HepG2 (cell line): ENCODE data around the gene SNAI3. TPM values are rescaled to one million over a fixed set of nuclear protein-coding genes. Genes with fewer than 3 reads are reported as not detected.

Experiments used
- ARID5B ChIP-seq: IDR thresholded peaks from 2 replicates; pipeline ENCODE4 v1.4.0; 2020; ENCODE audit warnings: mild to moderate bottlenecking, missing genetic modification reagents
- DBP ChIP-seq: sonication (generic); formaldehyde crosslinking; IDR thresholded peaks from 2 replicates; pipeline ENCODE4 v1.4.0; 2020; ENCODE audit warnings: missing genetic modification reagents; ENCODE audit errors: not compliant biosample characterization
- EP300 ChIP-seq, 3 experiments: sonication (generic) in 1 of 3; formaldehyde crosslinking in 1 of 3; IDR thresholded peaks; 2 replicates each; pipeline versions ENCODE4 v1.5.1 to v1.6.1; 2011 to 2020; ENCODE audit warnings: low read depth in 2 of 3, low read length in 2 of 3, borderline replicate concordance in 1 of 3, improper control_type of control experiment in 1 of 3, mild to moderate bottlenecking in 1 of 3, missing genetic modification reagents in 1 of 3, moderate library complexity in 1 of 3
- JARID2 ChIP-seq: sonication (generic); formaldehyde crosslinking; IDR thresholded peaks from 2 replicates; pipeline ENCODE4 v1.8.1; 2023; ENCODE audit warnings: missing genetic modification reagents, inconsistent platforms; ENCODE audit not compliant: insufficient replicate concordance
- MYPOP ChIP-seq: sonication (generic); formaldehyde crosslinking; IDR thresholded peaks from 2 replicates; pipeline ENCODE4 v1.8.1; 2023; ENCODE audit warnings: mild to moderate bottlenecking, moderate library complexity, missing genetic modification reagents
- POLR2G ChIP-seq: fragments of 200-400 bp; formaldehyde crosslinking; IDR thresholded peaks from 2 replicates; pipeline ENCODE4 v1.6.1; 2018; ENCODE audit warnings: mild to moderate bottlenecking, low read depth, low read length, moderate library complexity
- RARA ChIP-seq: IDR thresholded peaks from 2 replicates; pipeline ENCODE4 v1.6.1; 2016; ENCODE audit warnings: missing genetic modification reagents, missing compliant biosample characterization
- REST ChIP-seq, 2 experiments: IDR thresholded peaks; 2 replicates each; pipeline ENCODE4 v1.6.1; 2011 to 2012; ENCODE audit warnings: low read length in 2 of 2, borderline replicate concordance in 1 of 2, low read depth in 1 of 2, mild to moderate bottlenecking in 1 of 2, moderate library complexity in 1 of 2
- SOX13 ChIP-seq, 3 experiments: fragments of 450-650 bp in 1 of 3; sonication (generic) in 1 of 3; formaldehyde crosslinking in 1 of 3; IDR thresholded peaks in 2 of 3; conservative IDR thresholded peaks in 1 of 3; 2 replicates each; pipeline versions ENCODE4 v1.5.0 to v1.6.1; 2016 to 2020; ENCODE audit warnings: antibody characterized with exemption in 1 of 3, mild to moderate bottlenecking in 1 of 3, missing compliant biosample characterization in 1 of 3, missing genetic modification reagents in 1 of 3, moderate library complexity in 1 of 3
- ZMYM4 ChIP-seq: sonication (generic); formaldehyde crosslinking; IDR thresholded peaks from 2 replicates; pipeline ENCODE4 v1.8.1; 2023; ENCODE audit warnings: mild to moderate bottlenecking, missing genetic modification reagents
- ZNF138 ChIP-seq: sonication (generic); formaldehyde crosslinking; IDR thresholded peaks from 2 replicates; pipeline ENCODE4 v1.5.0; 2020; ENCODE audit warnings: mild to moderate bottlenecking, low read depth, missing genetic modification reagents
- ZNF263 ChIP-seq: sonication (generic); formaldehyde crosslinking; IDR thresholded peaks from 2 replicates; pipeline ENCODE4 v1.4.0; 2020; ENCODE audit warnings: missing genetic modification reagents
- ZNF280B ChIP-seq: sonication (generic); formaldehyde crosslinking; IDR thresholded peaks from 2 replicates; pipeline ENCODE4 v1.5.0; 2020; ENCODE audit warnings: missing genetic modification reagents, mild to moderate bottlenecking, borderline replicate concordance
- ZNF768 ChIP-seq: sonication (generic); formaldehyde crosslinking; IDR thresholded peaks from 2 replicates; pipeline ENCODE4 v1.4.0; 2020; ENCODE audit warnings: missing genetic modification reagents
- ZNF841 ChIP-seq: sonication (generic); formaldehyde crosslinking; IDR thresholded peaks from 2 replicates; pipeline ENCODE4 v1.8.1; 2023; ENCODE audit warnings: missing genetic modification reagents, borderline replicate concordance
- ZSCAN25 ChIP-seq: sonication (generic); formaldehyde crosslinking; IDR thresholded peaks from 2 replicates; pipeline ENCODE4 v1.8.0; 2022; ENCODE audit warnings: mild to moderate bottlenecking, missing genetic modification reagents
- polyA plus RNA-seq, 8 experiments: library from polyadenylated mRNA; depleted of rRNA in 3 of 8; stranded (reverse) in 7 of 8; unstranded in 1 of 8; fragments of >200 nt; fragmentation: Illumina TruSeq in 4 of 8; extraction: Trizol in 4 of 8; gene quantifications; 2 replicates each; pipeline versions ENCODE4 v1.2.1 to v1.2.3, GENCODE V29; 2011 to 2016; ENCODE audit warnings: low read depth in 4 of 8, missing spikeins in 1 of 8, mixed read lengths in 1 of 8; ENCODE audit not compliant: insufficient read depth in 1 of 8
- total RNA-seq, 5 experiments: library from RNA; depleted of rRNA; stranded (reverse); fragments of >200 nt; fragmentation: Illumina TruSeq; extraction: Trizol; gene quantifications; 2 replicates each; pipeline ENCODE4 v1.2.3, GENCODE V29; 2016; ENCODE audit warnings: low read depth in 1 of 5

The SNAI3 gene
- total and polyA plus RNA-seq, 2 of the 13 experiments (the other 11 are each of a cell fraction or from before 2014, with no cell fraction given) = 0.09 to 0.18 TPM

GRCh38 chr16:88650749-88651275 is 35.5 kb downstream of the SNAI3 start, which contains the start of gene CYBA (continued):
- TF ChIP-seq ZNF280B (CRISPR knock-in tag) (no peak), ZNF263 (CRISPR knock-in tag) (peak; percentile 58; the same call in 1 of the 2 replicates), ZSCAN25 (CRISPR knock-in tag) (no peak), REST (IDR thresholded peaks at IDR 0.05; ENCODE audit: borderline replicate concordance in 1 of 2, low read depth in 1 of 2, low read length in 2 of 2) (peak in 1 of 2 experiments; percentile 51; a peak in 1 of 4 replicates), ZNF138 (CRISPR knock-in tag) (no peak; the same call in 1 of the 2 replicates), ZNF768 (0 out of 2 replicates have a peak, but pooled peaks have one; percentile 17), ZNF841 (CRISPR knock-in tag) (0 out of 2 replicates have a peak, but pooled peaks have one; percentile 64), POLR2G (peak; percentile 81), SOX13 (IDR thresholded peaks at IDR 0.05) (no peak), SOX13 (CRISPR knock-in tag; conservative IDR thresholded peaks at IDR 0.05 in 1 of 2, IDR thresholded peaks at IDR 0.05 in 1 of 2) (0 out of 4 replicates have a peak, but pooled peaks of 1 of the 2 experiments have one; percentile 10), RARA (no peak), MYPOP (CRISPR knock-in tag) (peak; percentile 65; the same call in 1 of the 2 replicates), ZMYM4 (CRISPR knock-in tag) (no peak; the same call in none of the 2 replicates), JARID2 (CRISPR knock-in tag) (no peak), ARID5B (no peak), DBP (CRISPR knock-in tag) (peak; percentile 42), EP300 (IDR thresholded peaks at IDR 0.05; ENCODE audit: low read depth in 2 of 2, low read length in 2 of 2) (no peak), EP300 (CRISPR knock-in tag; IDR thresholded peaks at IDR 0.05; ENCODE audit: borderline replicate concordance) (no peak)
